ENCODE results near the gene FAM107B. TPM values are rescaled to one million over a fixed set of nuclear protein-coding genes. Genes with fewer than 3 reads are reported as not detected.

Gene FAM107B
- total RNA-seq (2022; extraction: Qiagen RNA extraction; ENCODE audit: low read depth): 99.4 to 139 TPM (median 132 TPM) in 5 replicates

DNA sequence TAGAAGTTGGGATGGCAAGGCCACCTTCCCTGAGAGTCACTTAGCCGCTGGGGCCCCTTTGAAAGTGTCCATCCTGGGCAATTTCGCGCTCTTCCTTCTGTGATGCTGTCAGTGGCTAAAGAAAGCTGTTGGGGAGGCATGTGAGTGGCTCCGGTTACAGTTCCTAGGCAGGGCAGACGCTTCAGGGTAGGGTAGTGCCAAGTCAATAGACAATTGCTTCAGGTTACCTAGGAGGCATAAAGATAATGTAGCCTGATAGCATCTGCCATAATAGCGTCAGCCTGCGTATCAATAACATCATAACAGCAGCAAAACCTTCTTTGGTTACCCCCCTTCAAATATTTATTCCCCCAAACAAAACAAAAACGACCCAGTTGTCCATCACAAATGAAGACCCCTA lies at the start of gene FAM107B:
TSS of gene FAM107B (minus strand) at position 101 of the 400 bp plus-strand sequence. CDS start 234 bp downstream, outside the sequence.

Other genes starting within 250 kb of the FAM107B start
- gene CDNF, start 63.1 kb upstream of the FAM107B start, total RNA-seq (2022; extraction: Qiagen RNA extraction; ENCODE audit: low read depth): 0.95 to 1.6 TPM (median 1.3 TPM) in 5 replicates
- 43.8 to 46.0 TPM (median 45.1 TPM) in 5 replicates for gene HSPA14, start 63.4 kb upstream of the FAM107B start, total RNA-seq (2022; extraction: Qiagen RNA extraction; ENCODE audit: low read depth)
- gene MSANTD7, start 63.4 kb upstream of the FAM107B start, total RNA-seq (2022; extraction: Qiagen RNA extraction; ENCODE audit: low read depth): 11.5 to 13.5 TPM (median 12.8 TPM) in 5 replicates
- gene SUV39H2, start 104.0 kb upstream of the FAM107B start, total RNA-seq (2022; extraction: Qiagen RNA extraction; ENCODE audit: low read depth): 18.9 to 23.0 TPM (median 20.8 TPM) in 5 replicates
- gene DCLRE1C, start 179.2 kb upstream of the FAM107B start, total RNA-seq (2022; extraction: Qiagen RNA extraction; ENCODE audit: low read depth): 3.9 to 6.6 TPM (median 5.7 TPM) in 5 replicates
- gene MEIG1, start 184.5 kb upstream of the FAM107B start, total RNA-seq (2022; extraction: Qiagen RNA extraction; ENCODE audit: low read depth): 0.55 to 1.0 TPM (median 0.77 TPM) in 5 replicates